ENCODE data around the gene ZNF525. TPM values are rescaled to one million over a fixed set of nuclear protein-coding genes. Genes with fewer than 3 reads are reported as not detected.
"Not testable (repeated sequence)": the region's sequence is repeated elsewhere in the genome, so short reads cannot be mapped to it uniquely, and the experiment has no call there.

The ZNF525 gene
- total RNA-seq, 1 donor from 2014 or later: 24.4 TPM

- H3K27me3 Mint-ChIP-seq: no peaks in the 10 kb centered on the region
- H3K4me1 Mint-ChIP-seq (ENCODE audit: low read depth): peaks cover 3% of the 10 kb centered on the region
- H3K4me3 Mint-ChIP-seq (ENCODE audit: low read depth): peak overlapping the region; percentile 24
- peak overlapping the region; percentile 69 for H3K27ac Mint-ChIP-seq
- H3K9me3 Mint-ChIP-seq (ENCODE audit: low read depth): peaks cover 14% of the 10 kb centered on the region
- TF ChIP-seq CTCF (IDR thresholded peaks at IDR 0.05; ENCODE audit: unreplicated experiment): no peak
- DNase-seq (ENCODE audit: low spot score, unreplicated experiment): no peak
- peaks cover 30% of the 10 kb centered on the region for H3K36me3 Mint-ChIP-seq (ENCODE audit: insufficient read depth)
Observed at GRCh38 chr19:53389571-53389970, 24.1 kb downstream of the ZNF525 start.

GRCh38 chr19:53389978-53390377, 24.5 kb downstream of the ZNF525 start:
- Mint-ChIP-seq H3K27me3 (no peaks in the 10 kb centered on the region), H3K4me3 (ENCODE audit: low read depth) (no peak overlapping the region), H3K9me3 (ENCODE audit: low read depth) (peaks cover 10% of the 10 kb centered on the region), H3K27ac (peak overlapping the region; percentile 69), H3K36me3 (ENCODE audit: insufficient read depth) (peaks cover 26% of the 10 kb centered on the region), H3K4me1 (ENCODE audit: low read depth) (peaks cover 6% of the 10 kb centered on the region)
- no peak for TF ChIP-seq CTCF (IDR thresholded peaks at IDR 0.05; ENCODE audit: unreplicated experiment)
- no peak for DNase-seq (ENCODE audit: low spot score, unreplicated experiment)

GRCh38 chr19:53394522-53394973, 29.0 kb downstream of the ZNF525 start:
- Mint-ChIP-seq H3K4me3 (ENCODE audit: low read depth) (peak overlapping the region; percentile 98), H3K36me3 (ENCODE audit: insufficient read depth) (peaks cover 8% of the 10 kb centered on the region), H3K9me3 (ENCODE audit: low read depth) (peaks cover 3% of the 10 kb centered on the region), H3K27ac (peak overlapping the region; percentile 99), H3K27me3 (no peaks in the 10 kb centered on the region), H3K4me1 (ENCODE audit: low read depth) (peaks cover 23% of the 10 kb centered on the region)
- peak; percentile 34 for DNase-seq (ENCODE audit: low spot score, unreplicated experiment)
- no peak for TF ChIP-seq CTCF (IDR thresholded peaks at IDR 0.05; ENCODE audit: unreplicated experiment)

GRCh38 chr19:53394974-53395839, 29.7 kb downstream of the ZNF525 start, which contains the start of gene ZNF765:
Gene ZNF765 (plus strand): TSS chr19:53395149. CDS start chr19:53398016, 2,867 bp downstream.
- peak within 1 kb of the TSS; percentile 99 for H3K27ac Mint-ChIP-seq
- DNase-seq (ENCODE audit: low spot score, unreplicated experiment): peak; percentile 95
- peak; percentile 57 for TF ChIP-seq CTCF (IDR thresholded peaks at IDR 0.05; ENCODE audit: unreplicated experiment)
- peaks cover 23% of the 10 kb centered on the region for H3K4me1 Mint-ChIP-seq (ENCODE audit: low read depth)
- no peaks in the 10 kb centered on the region for H3K27me3 Mint-ChIP-seq
- H3K9me3 Mint-ChIP-seq (ENCODE audit: low read depth): no peaks in the 10 kb centered on the region
- H3K36me3 Mint-ChIP-seq (ENCODE audit: insufficient read depth): peaks cover 7% of the 10 kb centered on the region
- peak within 1 kb of the TSS; percentile 98 for H3K4me3 Mint-ChIP-seq (ENCODE audit: low read depth)

- H3K4me1 Mint-ChIP-seq (ENCODE audit: low read depth): peaks cover 23% of the 10 kb centered on the region
- not testable (repeated sequence) for DNase-seq (ENCODE audit: low spot score, unreplicated experiment); H3K27me3 Mint-ChIP-seq; H3K9me3 Mint-ChIP-seq (ENCODE audit: low read depth)
- peak overlapping the region; percentile 98 for H3K4me3 Mint-ChIP-seq (ENCODE audit: low read depth)
- peaks cover 12% of the 10 kb centered on the region for H3K36me3 Mint-ChIP-seq (ENCODE audit: insufficient read depth)
- H3K27ac Mint-ChIP-seq: peak overlapping the region; percentile 99
Observed at GRCh38 chr19:53395840-53396524, 30.5 kb downstream of the ZNF525 start.

Measured in progenitor cell of endocrine pancreas (in vitro differentiated cells).